COLO829 (cell line): ENCODE measurements around the gene SCYGR5.
"Not testable (repeated sequence)": the region's sequence is repeated elsewhere in the genome, so short reads cannot be mapped to it uniquely, and the experiment has no call there.

Experiments
- DNase-seq: peaks from one replicate; pipeline ENCODE4 v3.0.0; 2012; ENCODE audit warnings: low spot score

SCYGR5 gene

DNA sequence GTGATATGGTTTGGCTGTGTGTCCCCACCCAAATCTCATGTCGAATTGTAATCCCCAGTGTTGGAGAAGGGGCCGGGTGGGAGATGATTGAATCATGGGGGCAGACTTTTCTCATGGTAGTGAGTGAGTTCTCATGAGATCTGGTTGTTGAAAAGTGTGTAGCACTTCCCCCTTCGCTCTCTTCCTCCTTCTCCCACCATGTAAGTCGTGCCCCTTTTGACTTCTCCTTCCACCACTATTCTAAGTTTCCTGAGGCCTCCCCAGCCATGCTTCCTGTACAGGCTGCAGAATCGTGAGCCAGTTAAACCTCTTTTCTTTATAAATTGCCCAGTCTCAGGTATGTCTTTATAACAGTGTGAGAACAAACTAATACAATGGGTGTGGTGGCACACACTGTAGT lies 7.0 kb downstream of the SCYGR5 start:
- not testable (repeated sequence) for DNase-seq

DNA sequence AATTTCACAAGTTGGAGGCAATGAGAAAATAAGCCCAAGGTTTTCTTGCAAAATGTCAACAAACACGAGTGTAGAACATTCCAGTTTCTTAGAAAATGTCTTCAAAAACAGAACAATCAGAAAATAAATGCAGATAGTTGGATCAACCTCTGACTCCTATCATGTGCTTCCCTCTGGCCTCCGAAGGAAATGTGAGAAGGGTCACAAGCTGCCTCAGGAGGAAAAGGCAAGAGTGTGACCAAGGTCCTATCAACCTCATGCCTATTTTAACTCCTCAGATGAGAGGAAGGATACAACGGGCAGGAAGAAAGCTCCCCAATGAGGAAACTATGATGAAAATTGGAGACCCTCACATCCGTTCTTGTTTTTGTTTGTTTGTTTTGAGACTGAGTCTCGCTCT lies 7.9 kb downstream of the SCYGR5 start:
- no peak for DNase-seq

DNA sequence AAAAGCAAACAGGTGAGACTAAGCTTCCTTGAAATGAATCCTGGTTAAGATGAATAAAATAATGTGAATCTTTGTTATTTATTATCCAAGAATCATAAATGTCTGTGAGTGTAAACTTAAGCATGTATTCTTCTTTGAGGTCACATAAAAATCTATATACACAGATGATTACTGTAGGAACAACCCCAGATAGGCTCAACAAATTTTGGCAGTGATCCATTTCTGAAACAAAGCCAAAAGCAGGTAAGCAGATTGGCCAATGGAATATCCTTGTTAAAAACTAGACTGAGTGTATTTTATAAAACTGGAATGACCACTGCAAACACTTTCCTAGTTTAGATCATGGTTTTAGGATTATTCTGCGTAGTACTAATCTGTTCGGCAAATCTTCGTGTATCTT lies 11.3 kb downstream of the SCYGR5 start:
- DNase-seq, result no peak

DNA sequence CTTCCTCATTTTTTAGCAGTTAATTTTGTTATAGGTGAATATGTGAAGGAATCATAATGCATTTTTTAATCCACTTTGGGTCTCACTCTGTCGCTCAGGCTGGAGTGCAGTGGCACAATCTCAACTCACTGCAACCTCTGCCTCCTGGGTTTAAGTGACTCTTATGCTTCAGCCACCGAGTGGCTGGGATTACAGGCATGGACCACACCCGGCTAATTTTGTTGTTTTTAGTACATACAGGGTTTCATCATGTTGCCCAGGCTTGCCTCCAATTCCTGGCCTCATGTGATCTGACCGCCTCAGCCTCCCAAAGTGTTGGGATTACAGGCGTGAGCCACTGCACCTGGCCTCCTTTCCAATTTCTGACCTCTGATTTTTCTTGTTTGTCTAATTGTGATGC lies 17.7 kb downstream of the SCYGR5 start:
- DNase-seq, result no peak

DNA sequence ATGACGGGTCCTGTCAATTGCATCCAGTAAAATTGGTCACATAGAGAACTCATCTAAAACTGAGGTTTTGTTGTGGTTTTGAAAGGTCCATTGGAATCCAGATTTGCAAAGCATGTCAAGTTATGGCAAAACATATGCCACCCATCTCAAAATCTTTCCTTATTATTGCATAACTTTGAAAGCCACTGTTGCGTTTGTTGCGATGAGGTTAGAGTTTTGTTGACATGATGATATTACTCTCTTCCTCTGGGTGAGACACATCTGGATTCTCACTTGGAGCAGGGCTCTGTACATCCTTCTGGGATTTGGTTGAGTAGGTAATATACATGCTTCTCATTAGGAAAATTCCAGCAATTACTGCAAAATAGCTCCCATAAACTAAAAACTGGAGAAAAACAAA lies 20.6 kb downstream of the SCYGR5 start:
- DNase-seq, result no peak

DNA sequence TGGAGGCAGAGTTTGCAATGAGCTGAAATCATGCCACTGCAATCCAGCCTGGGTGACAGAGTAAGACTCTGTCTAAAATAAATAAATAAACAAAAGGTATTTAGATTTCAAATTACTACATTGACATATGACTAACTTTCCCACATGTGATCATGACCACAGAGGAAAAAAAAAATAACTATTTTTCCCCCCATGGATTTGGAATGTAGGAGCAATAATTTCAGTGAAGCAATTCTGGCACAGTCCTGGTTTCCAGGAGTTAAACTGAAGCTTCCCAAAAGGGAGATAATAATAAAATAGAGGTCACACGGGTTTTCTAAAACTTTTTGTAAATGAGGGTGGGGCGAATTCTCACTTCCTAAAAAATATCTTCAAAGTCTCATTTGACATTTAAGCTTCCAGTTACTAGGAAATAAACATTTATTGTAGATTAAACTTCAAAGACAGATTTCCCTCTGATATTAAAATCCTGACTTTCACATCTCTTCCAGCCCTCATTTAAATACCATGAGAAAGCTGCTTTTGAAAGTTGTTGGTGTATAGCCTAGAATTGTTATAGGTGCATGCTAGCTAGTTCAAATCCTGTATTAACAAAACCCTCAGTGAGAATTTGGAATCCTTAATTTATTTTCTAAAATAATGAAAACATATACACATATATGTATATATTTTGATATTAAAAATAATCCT lies 30.5 kb downstream of the SCYGR5 start:
- DNase-seq, result no peak

DNA sequence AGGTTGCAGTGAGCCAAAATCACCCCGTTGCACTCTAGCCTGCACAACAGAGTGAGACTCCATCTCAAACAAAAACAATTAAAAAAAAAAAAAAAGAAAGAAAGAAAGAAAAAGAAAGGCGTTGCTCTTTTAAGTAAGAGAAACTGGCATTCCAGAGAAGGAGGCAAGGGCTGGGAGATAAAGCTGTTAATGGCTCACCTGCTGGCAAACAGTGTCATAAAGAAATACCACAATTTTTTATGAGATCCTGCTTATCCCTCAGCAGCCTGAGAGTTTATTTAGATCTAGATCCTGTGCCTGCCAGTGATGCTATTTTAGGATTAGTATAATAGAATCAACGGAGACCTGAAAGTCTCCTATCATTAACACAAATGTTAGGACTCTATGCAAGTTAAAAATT lies 35.0 kb downstream of the SCYGR5 start:
- DNase-seq, result no peak

DNA sequence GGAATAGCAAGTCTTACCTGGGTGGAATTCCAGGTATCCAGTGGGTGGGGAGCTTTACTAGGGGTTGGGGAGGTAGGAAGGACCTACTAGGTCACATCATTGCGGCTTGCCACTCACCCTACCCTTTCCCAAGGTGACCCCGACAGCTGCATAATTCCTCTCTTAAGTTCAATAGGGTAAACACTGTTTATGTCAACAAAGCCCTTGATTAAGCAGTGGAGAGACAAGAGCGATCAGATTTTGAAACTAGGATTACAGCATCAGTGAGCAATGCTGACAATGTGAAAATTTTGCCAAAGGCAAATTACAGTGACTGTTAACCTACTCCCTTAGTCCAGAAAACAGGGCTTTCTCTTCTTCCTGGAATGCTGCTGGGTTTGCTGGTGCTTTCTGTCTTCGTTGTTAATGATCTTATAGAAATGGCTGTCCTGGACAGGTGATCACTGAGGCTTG lies 36.7 kb downstream of the SCYGR5 start:
- DNase-seq, result no peak

DNA sequence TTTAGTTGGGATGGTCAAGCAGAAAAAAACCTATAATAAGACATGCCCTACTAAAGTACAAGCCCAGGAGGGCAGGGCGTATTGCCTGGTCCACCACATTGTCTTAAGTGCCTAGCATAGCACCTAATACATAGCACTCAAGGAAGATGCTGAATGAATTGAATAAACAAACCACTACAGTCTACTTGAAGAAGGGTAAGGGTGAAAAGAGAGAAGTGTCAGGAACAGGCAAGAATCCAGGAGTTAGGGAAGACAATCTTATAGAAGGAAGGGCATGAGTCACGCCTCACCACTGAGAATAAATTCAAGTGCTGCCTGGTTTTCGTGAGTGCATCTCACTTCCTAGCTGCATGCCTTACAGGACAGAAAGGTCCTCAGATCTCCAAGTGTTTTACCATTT lies 37.4 kb downstream of the SCYGR5 start:
- no peak for DNase-seq

DNA sequence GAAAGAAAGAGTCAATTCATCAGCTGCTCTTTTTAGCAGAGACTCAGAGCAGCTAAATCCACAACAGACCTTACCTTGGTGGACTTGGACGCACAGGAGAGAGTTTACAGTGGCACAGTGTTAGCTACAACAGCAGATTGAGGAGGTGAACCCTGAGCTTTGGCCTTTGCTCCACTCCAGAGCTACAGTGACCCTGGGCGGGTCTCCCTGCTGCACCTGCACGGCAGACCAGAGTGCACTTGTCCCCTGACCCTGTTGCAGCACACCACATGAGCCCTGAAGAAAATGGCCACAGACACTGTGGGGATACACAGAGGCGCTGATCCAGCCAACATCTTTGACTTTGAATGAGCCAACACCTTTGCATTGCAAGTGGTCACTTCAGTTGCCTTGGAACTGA lies 40.3 kb downstream of the SCYGR5 start:
- no peak for DNase-seq

DNA sequence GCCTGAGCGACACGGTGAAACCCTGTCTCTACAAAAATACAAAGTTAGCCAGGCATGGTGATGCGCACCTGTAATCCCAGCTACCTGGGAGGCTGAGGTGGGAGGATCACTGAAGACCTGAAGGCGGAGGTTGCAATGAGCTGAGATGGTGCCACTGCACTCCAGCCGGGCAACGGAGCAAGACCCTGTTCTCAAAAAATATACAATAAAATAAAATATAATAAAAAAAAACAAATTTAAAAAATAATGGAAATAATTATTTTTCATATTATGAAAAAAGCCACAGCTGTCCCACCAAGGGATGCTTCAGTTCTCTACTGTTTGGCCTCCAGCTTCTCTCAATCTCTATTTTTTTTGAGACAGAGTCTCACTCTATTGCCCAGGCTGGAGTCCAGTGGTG lies 40.8 kb downstream of the SCYGR5 start:
- DNase-seq, result no peak

DNA sequence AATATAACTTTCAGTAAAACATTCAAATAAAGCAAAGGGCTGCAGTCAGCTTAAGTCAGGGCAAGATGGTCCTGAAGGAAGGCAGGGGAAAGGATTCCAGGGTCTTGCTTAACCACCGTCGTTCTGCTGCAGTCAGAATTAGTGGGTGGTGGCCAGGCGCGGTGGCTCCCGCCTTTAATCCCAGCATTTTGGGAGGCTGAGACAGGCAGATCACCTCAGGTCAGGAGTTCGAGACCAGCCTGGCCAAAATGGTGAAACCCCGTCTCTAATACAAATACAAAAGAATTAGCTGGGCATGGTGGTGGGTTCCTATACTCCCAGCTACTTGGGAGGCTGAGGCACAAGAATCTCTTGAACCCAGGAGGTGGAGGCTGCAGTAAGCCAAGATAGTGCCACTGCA lies 44.4 kb downstream of the SCYGR5 start:
- DNase-seq, result no peak

DNA sequence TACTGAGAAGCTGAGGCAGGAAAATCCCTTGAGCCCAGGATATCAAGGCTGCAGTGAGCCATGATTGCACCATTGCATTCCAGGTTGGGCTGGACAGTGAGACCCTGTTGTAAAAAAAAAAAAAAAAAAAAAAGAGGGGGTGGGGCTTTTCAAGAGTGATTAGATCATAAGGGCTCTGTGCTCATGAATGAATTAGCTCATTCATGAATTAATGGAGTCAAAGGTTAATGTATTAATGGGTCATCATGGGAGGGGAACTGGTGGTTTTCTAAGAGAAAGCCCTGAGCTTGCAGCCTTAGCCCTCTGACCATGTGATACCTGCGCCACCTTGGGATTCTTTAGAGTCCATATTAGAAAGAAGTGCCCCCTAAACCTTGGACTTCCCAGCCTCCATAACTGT lies 46.7 kb downstream of the SCYGR5 start:
- DNase-seq, result no peak

DNA sequence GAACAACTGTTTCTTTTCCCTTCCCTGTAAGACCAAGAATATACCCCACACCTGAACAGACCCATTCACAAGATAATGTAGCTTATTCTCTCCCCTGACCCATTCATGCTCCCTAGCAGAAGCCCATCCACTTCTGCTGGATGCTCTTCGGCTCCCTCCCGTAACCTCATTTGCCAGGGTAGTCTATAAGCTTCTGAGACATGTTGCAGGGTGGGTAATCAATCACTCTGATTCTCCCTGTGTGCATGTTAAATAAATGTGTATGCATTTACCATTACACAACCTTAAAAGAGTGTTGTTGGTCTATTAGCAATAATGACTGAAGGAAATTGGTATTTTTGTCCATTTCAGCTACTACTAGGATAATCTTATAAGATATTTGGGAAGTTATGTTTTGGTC lies 49.9 kb downstream of the SCYGR5 start:
- no peak for DNase-seq
